IMR-90 (cell line): ENCODE measurements around the gene CDK8. TPM values are rescaled to one million over a fixed set of nuclear protein-coding genes. Genes with fewer than 3 reads are reported as not detected.

ENCODE experiments used
- ATAC-seq: fragments of 200-7000 bp; cut with Tn5 transposase; 2 replicates; pipeline ENCODE4 v1.9.1; 2020; ENCODE audit warnings: low read depth, mild to moderate bottlenecking, moderate library complexity
- BruUV-seq: library from RNA; stranded (reverse); fragments of 400-500 nt; replicated peaks from 2 replicates; lab custom pipeline; 2021; lab: Mats Ljungman, UMichigan
- CTCF ChIA-PET: fragments of 300-600 bp; formaldehyde crosslinking; extraction: SDS; loops from one replicate; lab custom pipeline; 2021; ENCODE audit warnings: antibody characterized with exemption; lab: Yijun Ruan, JAX
- POLR2A ChIA-PET: fragments of 300-600 bp; sonication (Branson Sonifier 250); formaldehyde crosslinking; loops from one replicate; lab custom pipeline; 2022; ENCODE audit warnings: antibody characterized with exemption; ENCODE audit not compliant: unreplicated experiment; lab: Charles Lee
- DNase-seq: peaks from one replicate; pipeline ENCODE4 v3.0.0; 2013
- H2AFZ ChIP-seq: replicated peaks from 2 replicates; pipeline ENCODE3; 2013; ENCODE audit warnings: low read length, mild to moderate bottlenecking; ENCODE audit not compliant: poor library complexity
- H2AK5ac ChIP-seq: 2 replicates; pipeline ENCODE4 v1.6.1; 2013; ENCODE audit warnings: low read depth, low read length, inconsistent platforms
- H2AK9ac ChIP-seq: replicated peaks from 2 replicates; pipeline ENCODE3; 2013; ENCODE audit warnings: mild to moderate bottlenecking, low read depth, low read length, moderate library complexity; ENCODE audit not compliant: poor library complexity
- H2BK120ac ChIP-seq: 2 replicates; pipeline ENCODE4 v1.6.1; 2013; ENCODE audit warnings: low read depth, low read length, inconsistent platforms
- H2BK15ac ChIP-seq: 3 replicates; pipeline ENCODE4 v1.6.1; 2013; ENCODE audit warnings: low read depth, low read length, inconsistent platforms
- H2BK20ac ChIP-seq: 2 replicates; pipeline ENCODE4 v1.6.1; 2013; ENCODE audit warnings: low read depth, mild to moderate bottlenecking, inconsistent platforms, low read length, moderate library complexity
- H2BK5ac ChIP-seq: 2 replicates; pipeline ENCODE4 v1.6.1; 2013; ENCODE audit warnings: mild to moderate bottlenecking, low read depth, low read length, inconsistent platforms; ENCODE audit not compliant: poor library complexity, severe bottlenecking
- H3K14ac ChIP-seq: replicated peaks from 2 replicates; pipeline ENCODE4 v1.6.1; 2013; ENCODE audit warnings: low read depth, low read length, inconsistent platforms
- H3K18ac ChIP-seq: 2 replicates; pipeline ENCODE4 v1.6.1; 2013; ENCODE audit warnings: low read depth, low read length, control low read depth
- H3K23ac ChIP-seq: 2 replicates; pipeline ENCODE4 v1.6.1; 2013; ENCODE audit warnings: low read depth, low read length, inconsistent platforms
- H3K27ac ChIP-seq: 2 replicates; pipeline ENCODE4 v1.5.1; 2013; ENCODE audit warnings: mild to moderate bottlenecking, control low read depth, low read length; ENCODE audit not compliant: insufficient read depth
- H3K27me3 ChIP-seq: 2 replicates; pipeline ENCODE4 v1.6.1; 2013; ENCODE audit warnings: low read length; ENCODE audit not compliant: control insufficient read depth, insufficient read depth
- H3K36me3 ChIP-seq: 2 replicates; pipeline ENCODE4 v1.6.1; 2013; ENCODE audit warnings: low read length, mixed read lengths; ENCODE audit not compliant: control insufficient read depth, insufficient read depth
- H3K4ac ChIP-seq: 2 replicates; pipeline ENCODE4 v1.6.1; 2013; ENCODE audit warnings: low read depth, low read length, inconsistent platforms
- H3K4me1 ChIP-seq: 2 replicates; pipeline ENCODE4 v1.6.1; 2013; ENCODE audit warnings: low read length, mixed read lengths; ENCODE audit not compliant: control insufficient read depth, insufficient read depth
- H3K4me2 ChIP-seq: 2 replicates; pipeline ENCODE4 v1.6.1; 2013; ENCODE audit warnings: low read depth, mild to moderate bottlenecking, control low read depth, low read length, moderate library complexity
- H3K4me3 ChIP-seq: 2 replicates; pipeline ENCODE4 v1.5.1; 2013; ENCODE audit warnings: low read depth, mild to moderate bottlenecking, control low read depth, low read length, moderate library complexity; ENCODE audit not compliant: insufficient read depth
- H3K56ac ChIP-seq: 2 replicates; pipeline ENCODE4 v1.6.1; 2013; ENCODE audit warnings: low read length, inconsistent platforms; ENCODE audit not compliant: insufficient read depth; ENCODE audit errors: extremely low read depth
- H3K79me1 ChIP-seq, 2 experiments: 2 replicates each; pipeline ENCODE4 v1.6.1; 2013; ENCODE audit warnings: low read length in 2 of 2, inconsistent platforms in 1 of 2, low read depth in 1 of 2
- H3K9ac ChIP-seq: 2 replicates; pipeline ENCODE4 v1.6.1; 2013; ENCODE audit warnings: low read depth, low read length, control low read depth
- H3K9me1 ChIP-seq: 2 replicates; pipeline ENCODE4 v1.6.1; 2013; ENCODE audit warnings: low read length, inconsistent platforms; ENCODE audit not compliant: insufficient read depth
- H3K9me3 ChIP-seq: 2 replicates; pipeline ENCODE4 v1.6.1; 2013; ENCODE audit warnings: low read length; ENCODE audit not compliant: control insufficient read depth, insufficient read depth
- H4K20me1 ChIP-seq: 2 replicates; pipeline ENCODE4 v1.6.1; 2013; ENCODE audit warnings: low read length, inconsistent platforms; ENCODE audit not compliant: insufficient read depth
- H4K5ac ChIP-seq: 2 replicates; pipeline ENCODE4 v1.6.1; 2013; ENCODE audit warnings: mild to moderate bottlenecking, low read depth, low read length, control low read depth
- H4K8ac ChIP-seq, 2 experiments: 2 replicates each; pipeline ENCODE4 v1.6.1; 2013; ENCODE audit warnings: low read depth in 2 of 2, low read length in 2 of 2, control low read depth in 1 of 2, inconsistent platforms in 1 of 2
- H4K91ac ChIP-seq: 2 replicates; pipeline ENCODE4 v1.6.1; 2013; ENCODE audit warnings: low read depth, low read length, inconsistent platforms; ENCODE audit not compliant: insufficient read depth
- BHLHE40 ChIP-seq: fragments of 150-350 bp; IDR thresholded peaks from 2 replicates; pipeline ENCODE4 v1.6.1; 2016; ENCODE audit warnings: mild to moderate bottlenecking, low read depth, low read length
- CHD1 ChIP-seq: IDR thresholded peaks from 2 replicates; pipeline ENCODE4 v1.6.1; 2012; ENCODE audit warnings: low read depth, low read length, improper control_type of control experiment
- MAFK ChIP-seq: IDR thresholded peaks from 2 replicates; pipeline ENCODE4 v1.6.1; 2012; ENCODE audit warnings: low read depth, low read length, improper control_type of control experiment
- MAZ ChIP-seq: IDR thresholded peaks from 2 replicates; pipeline ENCODE4 v1.6.1; 2012; ENCODE audit warnings: low read depth, mild to moderate bottlenecking, low read length, improper control_type of control experiment, moderate library complexity, borderline replicate concordance
- MXI1 ChIP-seq: IDR thresholded peaks from 2 replicates; pipeline ENCODE4 v1.6.1; 2012; ENCODE audit warnings: low read depth, mild to moderate bottlenecking, low read length, moderate library complexity, borderline replicate concordance
- NFE2L2 ChIP-seq: fragments of 150-350 bp; IDR thresholded peaks from 2 replicates; pipeline ENCODE4 v1.6.1; 2016; ENCODE audit warnings: low read depth, mild to moderate bottlenecking, low read length
- RCOR1 ChIP-seq: IDR thresholded peaks from 2 replicates; pipeline ENCODE4 v1.6.1; 2012; ENCODE audit warnings: mild to moderate bottlenecking, low read length, improper control_type of control experiment; ENCODE audit not compliant: insufficient replicate concordance
- WGBS, 2 experiments: methylation state at CpG; one replicate each; pipeline versions ENCODE4 v1.1.5 to v1.1.7; 2013; ENCODE audit warnings: missing lambda C conversion rate in 2 of 2; ENCODE audit not compliant: insufficient read length in 1 of 2; ENCODE audit errors: extremely low coverage in 2 of 2; 5-methylcytosine and 5-hydroxymethylcytosine counted together
- dilution Hi-C: fragments of 300-500 bp; cut with HindIII; formaldehyde crosslinking; loops from one replicate; pipeline ENCODE4 v1.14.3; 2018; ENCODE audit warnings: low sequenced_read_pairs; ENCODE audit not compliant: unreplicated experiment
- in situ Hi-C: fragments of 300-500 bp; cut with MboI; formaldehyde crosslinking; loops from 3 replicates; pipeline ENCODE4 v1.14.3; 2019; ENCODE audit warnings: low sequenced_read_pairs, inconsistent platforms, mixed read lengths
- intact Hi-C: fragments of 100-400 bp; cut with micrococcal nuclease; formaldehyde crosslinking; loops from 2 replicates; pipeline ENCODE4 v1.10.0; 2022
- polyA plus RNA-seq, 3 experiments: library from polyadenylated mRNA; depleted of rRNA; stranded (reverse); fragments of >200 nt; gene quantifications; 2 replicates each; pipeline ENCODE4 v1.2.3, GENCODE V29; 2012; ENCODE audit warnings: low replicate concordance in 1 of 3
- total RNA-seq: library from RNA; depleted of rRNA; stranded (reverse); fragments of >200 nt; gene quantifications from 2 replicates; pipeline ENCODE4 v1.2.3, GENCODE V29; 2012
- TF ChIP-seq, protein P1 (sequence below): fragments of 150-350 bp; IDR thresholded peaks from 2 replicates; pipeline ENCODE4 v1.6.1; 2016; ENCODE audit warnings: low read depth, mild to moderate bottlenecking, low read length, moderate library complexity, borderline replicate concordance
- TF ChIP-seq, protein P2 (sequence below): conservative IDR thresholded peaks from 2 replicates; pipeline ENCODE4 v1.5.1; 2012; ENCODE audit warnings: mild to moderate bottlenecking, low read depth, low read length, improper control_type of control experiment
- TF ChIP-seq, protein P3 (sequence below): fragments of 150-350 bp; IDR thresholded peaks from 2 replicates; pipeline ENCODE4 v1.6.1; 2017; ENCODE audit warnings: mild to moderate bottlenecking, antibody characterized with exemption, low read length, low read depth

Gene CDK8
- total and polyA plus RNA-seq, 2 of the 4 experiments (the other 2 are of a cell fraction), result 15.4 to 19.0 TPM

DNA sequence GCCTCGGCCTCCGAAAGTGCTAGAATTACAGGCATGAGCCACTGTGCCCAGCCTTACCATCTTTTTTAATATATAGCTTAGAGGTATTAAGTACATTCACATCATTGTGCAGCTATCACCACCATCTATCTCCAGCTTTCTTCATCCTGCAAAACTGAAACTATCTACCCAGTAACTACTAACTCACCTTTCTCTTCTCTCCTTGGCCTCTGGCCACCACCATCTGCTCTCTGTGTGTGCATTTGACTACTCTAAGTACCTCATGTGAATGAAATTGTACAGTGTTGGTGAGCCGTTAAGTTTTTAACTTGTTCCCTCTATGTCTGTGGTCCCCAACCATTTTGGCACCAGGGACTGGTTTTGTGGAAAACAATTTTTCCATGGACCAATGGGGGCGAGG, 56.1 kb downstream of the CDK8 start:
- Histone ChIP-seq H3K36me3 (no peaks in the 10 kb centered on the region), H3K4me1 (no peaks in the 10 kb centered on the region), H4K20me1 (peaks cover 6% of the 10 kb centered on the region; the same call in 1 of the 2 replicates), H3K79me1 (peaks cover 20 to 22% of the 10 kb centered on the region in 2 experiments), H3K9me1 (no peaks in the 10 kb centered on the region), H3K9ac (no peak overlapping the region), H3K18ac (no peak overlapping the region), H2BK5ac (no peak overlapping the region), H4K5ac (no peak overlapping the region), H3K23ac (no peak overlapping the region), H2BK120ac (no peak overlapping the region), H2AFZ (no peak overlapping the region), H3K56ac (no peak overlapping the region), H3K27ac (no peak overlapping the region), H2BK20ac (no peak overlapping the region), H2AK5ac (no peak overlapping the region), H3K9me3 (no peaks in the 10 kb centered on the region), H4K8ac (no peak overlapping the region), H3K4ac (no peak overlapping the region), H4K91ac (no peak overlapping the region), H3K4me2 (no peak overlapping the region), H3K14ac (no peak overlapping the region), H3K27me3 (no peaks in the 10 kb centered on the region), H2BK15ac (no peak overlapping the region), H3K4me3 (no peak overlapping the region), H2AK9ac (no peak overlapping the region)
- DNase-seq (no peak), ATAC-seq (no peak)
- intact Hi-C loops, result no loop called here
- BruUV-seq, result no TSS peak
- ChIA-PET POLR2A (interaction anchor here (0.5 kb wide), 1 partner anchor 55 kb away, joined by 8 read pairs; no protein-coding TSS in a partner anchor), CTCF (no interaction called here)
- WGBS, 2 experiments, result 80% methylated on average over 1 of the region's 4 CpGs; no CpG with 5 or more reads in 1 of the 2 experiments
- dilution Hi-C loops, result no loop called here
- in situ Hi-C loops, result no loop called here
- no peak for TF ChIP-seq CHD1
- TF ChIP-seq, protein P1, sequence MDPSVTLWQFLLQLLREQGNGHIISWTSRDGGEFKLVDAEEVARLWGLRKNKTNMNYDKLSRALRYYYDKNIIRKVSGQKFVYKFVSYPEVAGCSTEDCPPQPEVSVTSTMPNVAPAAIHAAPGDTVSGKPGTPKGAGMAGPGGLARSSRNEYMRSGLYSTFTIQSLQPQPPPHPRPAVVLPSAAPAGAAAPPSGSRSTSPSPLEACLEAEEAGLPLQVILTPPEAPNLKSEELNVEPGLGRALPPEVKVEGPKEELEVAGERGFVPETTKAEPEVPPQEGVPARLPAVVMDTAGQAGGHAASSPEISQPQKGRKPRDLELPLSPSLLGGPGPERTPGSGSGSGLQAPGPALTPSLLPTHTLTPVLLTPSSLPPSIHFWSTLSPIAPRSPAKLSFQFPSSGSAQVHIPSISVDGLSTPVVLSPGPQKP, result no peak
- no peak for TF ChIP-seq MAFK
- TF ChIP-seq RCOR1, result no peak
- TF ChIP-seq NFE2L2, result no peak
- TF ChIP-seq, protein P2, sequence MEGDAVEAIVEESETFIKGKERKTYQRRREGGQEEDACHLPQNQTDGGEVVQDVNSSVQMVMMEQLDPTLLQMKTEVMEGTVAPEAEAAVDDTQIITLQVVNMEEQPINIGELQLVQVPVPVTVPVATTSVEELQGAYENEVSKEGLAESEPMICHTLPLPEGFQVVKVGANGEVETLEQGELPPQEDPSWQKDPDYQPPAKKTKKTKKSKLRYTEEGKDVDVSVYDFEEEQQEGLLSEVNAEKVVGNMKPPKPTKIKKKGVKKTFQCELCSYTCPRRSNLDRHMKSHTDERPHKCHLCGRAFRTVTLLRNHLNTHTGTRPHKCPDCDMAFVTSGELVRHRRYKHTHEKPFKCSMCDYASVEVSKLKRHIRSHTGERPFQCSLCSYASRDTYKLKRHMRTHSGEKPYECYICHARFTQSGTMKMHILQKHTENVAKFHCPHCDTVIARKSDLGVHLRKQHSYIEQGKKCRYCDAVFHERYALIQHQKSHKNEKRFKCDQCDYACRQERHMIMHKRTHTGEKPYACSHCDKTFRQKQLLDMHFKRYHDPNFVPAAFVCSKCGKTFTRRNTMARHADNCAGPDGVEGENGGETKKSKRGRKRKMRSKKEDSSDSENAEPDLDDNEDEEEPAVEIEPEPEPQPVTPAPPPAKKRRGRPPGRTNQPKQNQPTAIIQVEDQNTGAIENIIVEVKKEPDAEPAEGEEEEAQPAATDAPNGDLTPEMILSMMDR, result no peak
- TF ChIP-seq MXI1, result no peak
- no peak for TF ChIP-seq BHLHE40
- TF ChIP-seq, protein P3, sequence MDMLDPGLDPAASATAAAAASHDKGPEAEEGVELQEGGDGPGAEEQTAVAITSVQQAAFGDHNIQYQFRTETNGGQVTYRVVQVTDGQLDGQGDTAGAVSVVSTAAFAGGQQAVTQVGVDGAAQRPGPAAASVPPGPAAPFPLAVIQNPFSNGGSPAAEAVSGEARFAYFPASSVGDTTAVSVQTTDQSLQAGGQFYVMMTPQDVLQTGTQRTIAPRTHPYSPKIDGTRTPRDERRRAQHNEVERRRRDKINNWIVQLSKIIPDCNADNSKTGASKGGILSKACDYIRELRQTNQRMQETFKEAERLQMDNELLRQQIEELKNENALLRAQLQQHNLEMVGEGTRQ, result no peak
- TF ChIP-seq MAZ, result no peak
